AG04450 (cell line): ENCODE data around the gene NAB1. TPM values are rescaled to one million over a fixed set of nuclear protein-coding genes. Genes with fewer than 3 reads are reported as not detected.

Source experiments
- CTCF ChIA-PET: fragments of 300-600, 350-600 bp; formaldehyde crosslinking; extraction: SDS; loops from one replicate; lab custom pipeline; 2022; ENCODE audit warnings: antibody characterized with exemption, inconsistent platforms; lab: Charles Lee
- POLR2A ChIA-PET: fragments of 350-600 bp; formaldehyde crosslinking; extraction: SDS; loops from one replicate; lab custom pipeline; 2021; ENCODE audit warnings: antibody characterized with exemption, inconsistent platforms; lab: Yijun Ruan, JAX
- DNase-seq: peaks from one replicate; pipeline ENCODE4 v3.0.0-alpha.2; 2011; ENCODE audit warnings: low read depth, low spot score
- H3K27ac ChIP-seq: one replicate; pipeline ENCODE4 v1.5.1; 2012; ENCODE audit warnings: low read depth, low read length, control low read depth
- H3K27me3 ChIP-seq: one replicate; pipeline ENCODE4 v1.6.0; 2012; ENCODE audit warnings: low read length; ENCODE audit not compliant: control insufficient read depth, insufficient read depth
- H3K4me3 ChIP-seq: 2 replicates; pipeline ENCODE4 v1.5.1; 2011; ENCODE audit warnings: mild to moderate bottlenecking, low read depth, low read length, control low read depth
- H3K9me3 ChIP-seq: 2 replicates; pipeline ENCODE4 v1.5.1; 2012; ENCODE audit warnings: low read length; ENCODE audit not compliant: control insufficient read depth, insufficient read depth
- CTCF ChIP-seq: IDR thresholded peaks from 2 replicates; pipeline ENCODE4 v1.5.1; 2011; ENCODE audit warnings: low read depth, low read length, control low read depth, inconsistent platforms
- polyA plus RNA-seq: library from polyadenylated mRNA; depleted of rRNA; stranded (reverse); fragments of >200 nt; gene quantifications from 2 replicates; pipeline ENCODE4 v1.2.3, GENCODE V29; 2011

Gene NAB1
- polyA plus RNA-seq, 1 experiment = 30.7 TPM

DNA sequence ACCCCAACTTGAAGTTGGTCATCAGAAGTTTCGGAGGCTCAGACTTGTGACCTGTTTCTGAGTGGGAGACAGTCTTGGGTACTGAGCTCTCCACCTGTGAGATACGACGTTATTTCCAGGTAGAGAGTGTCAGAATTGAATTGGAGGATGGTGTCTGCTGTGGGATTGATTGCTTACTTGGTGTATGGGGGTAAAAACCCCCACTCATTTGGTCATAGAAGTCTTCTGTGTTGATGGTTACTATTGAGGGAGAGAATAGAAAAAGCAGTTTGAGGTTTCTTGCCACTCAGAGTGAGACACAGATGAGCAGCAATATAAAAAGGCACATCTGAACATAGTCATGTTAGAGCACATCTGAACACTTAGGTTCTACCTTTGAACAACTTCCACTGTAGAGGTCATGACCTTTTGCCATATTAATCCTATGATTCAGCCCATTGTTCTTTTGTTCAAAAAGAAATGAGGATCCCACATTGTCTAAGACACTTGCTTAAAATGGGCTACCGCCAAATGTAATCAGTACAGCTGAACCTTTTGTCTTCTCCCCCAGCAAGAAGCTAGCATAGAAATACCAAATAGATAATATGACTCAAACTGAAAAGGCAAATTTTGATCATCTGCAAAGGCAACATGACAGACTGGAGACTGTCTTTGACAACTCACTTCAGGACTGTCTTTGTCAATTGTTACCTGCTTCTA lies 73.3 kb downstream of the NAB1 start:
- no peak overlapping the region for H3K27ac ChIP-seq
- ChIA-PET CTCF (no interaction called here), POLR2A (no interaction called here)
- H3K9me3 ChIP-seq = no peaks in the 10 kb centered on the region
- peaks cover 2% of the 10 kb centered on the region for H3K27me3 ChIP-seq
- no peak for TF ChIP-seq CTCF
- DNase-seq = no peak
- no peak overlapping the region for H3K4me3 ChIP-seq

GRCh38 chr2:190722835-190723234 lies 74.0 kb downstream of the NAB1 start:
- Histone ChIP-seq H3K27ac (no peak overlapping the region), H3K27me3 (peaks cover 2% of the 10 kb centered on the region), H3K4me3 (no peak overlapping the region), H3K9me3 (no peaks in the 10 kb centered on the region)
- DNase-seq = no peak
- TF ChIP-seq CTCF = no peak
- ChIA-PET POLR2A (no interaction called here), CTCF (no interaction called here)

DNA sequence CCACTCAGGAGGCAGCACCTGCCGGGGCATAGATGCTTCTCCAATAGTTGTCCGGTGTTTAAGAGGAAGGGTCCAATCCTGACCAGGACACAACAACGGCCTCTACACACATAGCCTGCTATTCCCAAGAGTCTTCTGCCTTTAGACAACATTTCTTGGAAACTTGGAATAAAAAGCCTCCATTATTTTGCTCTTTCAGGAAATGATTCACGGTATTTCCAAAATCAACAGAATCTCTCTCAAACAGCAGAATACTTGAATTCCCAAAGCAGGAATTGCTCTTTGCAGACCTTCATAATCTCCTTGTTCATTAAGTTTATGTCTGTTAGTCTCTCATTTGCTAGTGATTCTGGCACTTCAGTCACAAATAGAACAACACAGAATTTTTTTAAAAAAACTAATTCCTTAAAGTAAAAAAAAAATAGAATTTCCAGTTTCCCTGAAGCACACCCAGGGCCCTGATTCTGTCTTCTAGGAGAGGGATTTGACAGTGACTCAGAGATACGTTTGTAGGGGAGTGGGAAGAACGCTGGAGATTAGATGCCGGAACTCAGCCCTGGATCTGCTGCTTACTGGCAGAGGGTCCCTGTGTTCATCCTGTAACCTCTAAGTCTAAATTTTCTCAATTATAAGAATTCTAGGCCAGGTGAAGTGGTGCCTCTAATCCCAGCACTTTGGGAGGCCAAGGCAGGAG lies 74.7 kb downstream of the NAB1 start:
- CTCF ChIA-PET = no interaction called here
- H3K4me3 ChIP-seq = no peak overlapping the region
- peaks cover 2% of the 10 kb centered on the region for H3K27me3 ChIP-seq
- DNase-seq = no peak
- H3K9me3 ChIP-seq = no peaks in the 10 kb centered on the region
- no peak overlapping the region for H3K27ac ChIP-seq
- POLR2A ChIA-PET = no interaction called here
- TF ChIP-seq CTCF = no peak

GRCh38 chr2:190726255-190726654 lies 77.4 kb downstream of the NAB1 start:
- peaks cover 2% of the 10 kb centered on the region for H3K27me3 ChIP-seq
- ChIA-PET POLR2A (no interaction called here), CTCF (no interaction called here)
- H3K4me3 ChIP-seq = no peak overlapping the region
- TF ChIP-seq CTCF = no peak
- H3K9me3 ChIP-seq = no peaks in the 10 kb centered on the region
- H3K27ac ChIP-seq = no peak overlapping the region
- DNase-seq = no peak

- CTCF ChIA-PET = no interaction called here
- H3K27me3 ChIP-seq = no peaks in the 10 kb centered on the region
- POLR2A ChIA-PET = no interaction called here
- no peaks in the 10 kb centered on the region for H3K9me3 ChIP-seq
- DNase-seq = no peak
- H3K27ac ChIP-seq = no peak overlapping the region
- no peak for TF ChIP-seq CTCF
- no peak overlapping the region for H3K4me3 ChIP-seq
Observed at GRCh38 chr2:190736355-190736754, 87.5 kb downstream of the NAB1 start.
